Measurements from ENCODE around the gene VAV3.
"Not testable (repeated sequence)": the region's sequence is repeated elsewhere in the genome, so short reads cannot be mapped to it uniquely, and the experiment has no call there.

Gene VAV3

GRCh38 chr1:107896401-107896800 is 68.6 kb downstream of the VAV3 start:
- Histone ChIP-seq H3K27me3 (no peaks in the 10 kb centered on the region), H3K36me3 (peaks cover 25% of the 10 kb centered on the region; the same call in 1 of the 2 replicates), H3K27ac (peak overlapping the region; percentile 86), H3K9ac (peak overlapping the region; percentile 69; the same call in 1 of the 2 replicates), H3K4me2 (peak overlapping the region; percentile 93), H4K20me1 (0 out of 2 replicates have a peak, but pooled peaks cover 18% of the 10 kb centered on the region), H3K4me3 (peak overlapping the region; percentile 54; the same call in 1 of the 2 replicates), H3K9me3 (peaks cover 31% of the 10 kb centered on the region), H3K4me1 (peaks cover 70% of the 10 kb centered on the region)
- no peak for TF ChIP-seq Cebpa-rat (IDR thresholded peaks at IDR 0.05)

GRCh38 chr1:107895403-107896191 is 69.4 kb downstream of the VAV3 start:
- Histone ChIP-seq H3K9me3 (peaks cover 38% of the 10 kb centered on the region), H3K4me3 (peak overlapping the region; percentile 19; the same call in 1 of the 2 replicates), H3K27me3 (no peaks in the 10 kb centered on the region), H4K20me1 (0 out of 2 replicates have a peak, but pooled peaks cover 18% of the 10 kb centered on the region), H3K4me1 (peaks cover 62% of the 10 kb centered on the region), H3K36me3 (peaks cover 28% of the 10 kb centered on the region; the same call in 1 of the 2 replicates), H3K9ac (peak overlapping the region; percentile 33; the same call in 1 of the 2 replicates), H3K27ac (peak overlapping the region; percentile 86), H3K4me2 (peak overlapping the region; percentile 93)
- no peak for TF ChIP-seq Cebpa-rat (IDR thresholded peaks at IDR 0.05)

DNA sequence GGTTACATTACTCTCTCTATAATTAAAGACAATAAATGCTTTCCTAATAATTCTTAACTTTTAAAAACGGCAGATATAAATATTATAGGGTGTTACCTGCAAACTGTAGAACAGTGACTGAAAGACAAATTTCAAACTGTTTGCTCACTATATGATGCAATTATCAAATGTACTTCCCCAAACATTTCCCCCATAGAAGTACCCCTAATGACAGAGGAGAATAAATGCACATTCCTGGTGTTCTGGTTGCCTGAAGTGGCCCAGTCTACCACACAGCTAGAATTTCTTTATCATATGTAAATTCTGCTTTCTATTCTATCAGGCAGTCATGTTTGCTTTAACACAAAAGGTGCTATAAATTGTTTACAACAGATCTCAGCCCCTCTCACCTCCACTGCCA is 70.4 kb downstream of the VAV3 start:
- 0 out of 2 replicates have a peak, but pooled peaks cover 12% of the 10 kb centered on the region for H4K20me1 ChIP-seq
- peaks cover 28% of the 10 kb centered on the region; the same call in 1 of the 2 replicates for H3K36me3 ChIP-seq
- no peak overlapping the region for H3K4me3 ChIP-seq
- peak overlapping the region; percentile 93 for H3K4me2 ChIP-seq
- TF ChIP-seq Cebpa-rat (IDR thresholded peaks at IDR 0.05) = no peak
- no peak overlapping the region for H3K9ac ChIP-seq
- peaks cover 52% of the 10 kb centered on the region for H3K4me1 ChIP-seq
- H3K27me3 ChIP-seq = no peaks in the 10 kb centered on the region
- H3K9me3 ChIP-seq = peaks cover 38% of the 10 kb centered on the region
- peak overlapping the region; percentile 86 for H3K27ac ChIP-seq

GRCh38 chr1:107893350-107893749 is 71.6 kb downstream of the VAV3 start:
- not testable (repeated sequence) for H3K27ac ChIP-seq, H3K27me3 ChIP-seq, H3K4me3 ChIP-seq, H3K9ac ChIP-seq, H3K4me2 ChIP-seq, H4K20me1 ChIP-seq
- Histone ChIP-seq H3K9me3 (peaks cover 44% of the 10 kb centered on the region), H3K36me3 (peaks cover 35% of the 10 kb centered on the region; the same call in 1 of the 2 replicates), H3K4me1 (peaks cover 40% of the 10 kb centered on the region)

DNA sequence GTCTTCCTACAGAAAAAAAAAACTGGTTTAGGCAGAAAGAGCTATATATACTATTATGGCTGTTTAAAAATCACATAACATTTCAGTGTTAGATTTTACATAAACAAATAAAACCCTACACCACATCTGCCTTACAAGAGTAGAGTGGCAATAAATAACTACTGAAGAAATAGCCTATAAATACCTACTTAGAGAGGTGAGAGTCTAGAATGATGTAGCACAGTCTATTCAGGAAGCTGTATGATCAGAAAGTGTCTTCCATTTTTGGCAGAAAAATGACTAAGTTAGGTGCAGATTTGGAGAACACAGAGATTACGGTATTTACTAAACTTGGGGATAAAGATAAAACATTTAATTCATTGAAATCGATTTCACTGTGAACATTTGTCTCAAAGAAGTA is 75.5 kb downstream of the VAV3 start:
- H3K9ac ChIP-seq = no peak overlapping the region
- H3K4me1 ChIP-seq = peaks cover 1% of the 10 kb centered on the region
- no peak overlapping the region for H3K4me2 ChIP-seq
- no peak overlapping the region for H3K27ac ChIP-seq
- H3K36me3 ChIP-seq = peaks cover 47% of the 10 kb centered on the region; the same call in 1 of the 2 replicates
- H3K27me3 ChIP-seq = no peaks in the 10 kb centered on the region
- TF ChIP-seq Cebpa-rat (IDR thresholded peaks at IDR 0.05) = no peak
- peaks cover 18% of the 10 kb centered on the region; the same call in 1 of the 2 replicates for H4K20me1 ChIP-seq
- peaks cover 54% of the 10 kb centered on the region for H3K9me3 ChIP-seq
- H3K4me3 ChIP-seq = no peak overlapping the region

GRCh38 chr1:107883562-107883961 is 81.4 kb downstream of the VAV3 start:
- Histone ChIP-seq H3K4me3 (no peak overlapping the region), H3K27ac (no peak overlapping the region), H4K20me1 (peaks cover 35% of the 10 kb centered on the region), H3K4me2 (peak overlapping the region; percentile 8; the same call in 1 of the 2 replicates), H3K27me3 (no peaks in the 10 kb centered on the region), H3K4me1 (peaks cover 7% of the 10 kb centered on the region; the same call in 1 of the 2 replicates), H3K36me3 (peaks cover 24% of the 10 kb centered on the region), H3K9me3 (peaks cover 24% of the 10 kb centered on the region), H3K9ac (no peak overlapping the region)
- TF ChIP-seq Cebpa-rat (IDR thresholded peaks at IDR 0.05) = no peak

- H3K4me3 ChIP-seq = no peak overlapping the region
- H4K20me1 ChIP-seq = peaks cover 21% of the 10 kb centered on the region
- H3K27me3 ChIP-seq = no peaks in the 10 kb centered on the region
- H3K27ac ChIP-seq = no peak overlapping the region
- TF ChIP-seq Cebpa-rat (IDR thresholded peaks at IDR 0.05) = no peak
- H3K9me3 ChIP-seq = peaks cover 39% of the 10 kb centered on the region
- H3K9ac ChIP-seq = no peak overlapping the region
- H3K4me1 ChIP-seq = peaks cover 25% of the 10 kb centered on the region
- no peak overlapping the region for H3K4me2 ChIP-seq
- H3K36me3 ChIP-seq = peaks cover 22% of the 10 kb centered on the region
Observed at GRCh38 chr1:107879927-107880326, 85.1 kb downstream of the VAV3 start.

DNA sequence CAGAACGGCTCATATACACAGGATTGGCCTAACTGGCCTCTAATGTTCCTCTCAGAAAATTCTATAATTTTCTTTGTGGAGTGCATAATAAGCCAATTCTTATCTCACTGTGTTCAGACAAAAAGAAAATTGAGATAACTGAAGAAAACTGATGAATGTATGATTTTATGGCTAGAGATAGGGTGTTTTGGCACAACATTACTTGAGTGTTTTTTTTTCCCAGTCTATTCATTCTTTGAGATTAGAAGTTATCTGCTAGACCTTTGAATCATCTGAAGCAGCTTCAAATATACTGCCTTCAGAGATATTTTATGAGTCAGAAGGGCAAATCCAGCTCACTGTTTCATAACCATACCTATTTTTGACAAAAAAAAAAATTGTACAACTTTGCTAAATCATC is 85.6 kb downstream of the VAV3 start:
- Histone ChIP-seq H3K9ac (no peak overlapping the region), H3K9me3 (peaks cover 39% of the 10 kb centered on the region), H3K4me3 (no peak overlapping the region), H3K27ac (no peak overlapping the region), H3K4me2 (no peak overlapping the region), H3K4me1 (peaks cover 25% of the 10 kb centered on the region), H3K27me3 (no peaks in the 10 kb centered on the region), H4K20me1 (peaks cover 15% of the 10 kb centered on the region), H3K36me3 (peaks cover 28% of the 10 kb centered on the region)
- no peak for TF ChIP-seq Cebpa-rat (IDR thresholded peaks at IDR 0.05)

GRCh38 chr1:107877745-107878144 is 87.2 kb downstream of the VAV3 start:
- H3K27me3 ChIP-seq = no peaks in the 10 kb centered on the region
- no peak overlapping the region for H3K27ac ChIP-seq
- H3K4me1 ChIP-seq = peaks cover 19% of the 10 kb centered on the region; the same call in 1 of the 2 replicates
- peaks cover 3% of the 10 kb centered on the region; the same call in 1 of the 2 replicates for H4K20me1 ChIP-seq
- no peak for TF ChIP-seq Cebpa-rat (IDR thresholded peaks at IDR 0.05)
- H3K4me2 ChIP-seq = no peak overlapping the region; the same call in 1 of the 2 replicates
- H3K9ac ChIP-seq = no peak overlapping the region
- H3K4me3 ChIP-seq = no peak overlapping the region
- peaks cover 37% of the 10 kb centered on the region for H3K36me3 ChIP-seq
- peaks cover 39% of the 10 kb centered on the region for H3K9me3 ChIP-seq

GRCh38 chr1:107877092-107877491 is 87.9 kb downstream of the VAV3 start:
- Histone ChIP-seq H3K36me3 (peaks cover 42% of the 10 kb centered on the region), H3K4me2 (peak overlapping the region; percentile 6; the same call in 1 of the 2 replicates), H3K9ac (no peak overlapping the region), H3K4me3 (no peak overlapping the region), H4K20me1 (no peaks in the 10 kb centered on the region; the same call in 1 of the 2 replicates), H3K27me3 (no peaks in the 10 kb centered on the region), H3K4me1 (peaks cover 19% of the 10 kb centered on the region; the same call in 1 of the 2 replicates), H3K9me3 (peaks cover 39% of the 10 kb centered on the region), H3K27ac (no peak overlapping the region)
- TF ChIP-seq Cebpa-rat (IDR thresholded peaks at IDR 0.05) = no peak
